Stimulated activated naive CD8-positive, alpha-beta T cell treated with anti-CD3 and anti-CD28 coated beads, Interleukin-15, amount 100 ng/mL, for 72 hours (primary cell): ENCODE measurements around the gene CBFA2T2.
"Not testable (repeated sequence)": the region's sequence is repeated elsewhere in the genome, so short reads cannot be mapped to it uniquely, and the experiment has no call there.

ENCODE experiments used
- ATAC-seq: fragments of 150-1000 bp; cut with Tn5 transposase; 2 replicates; pipeline ENCODE4 v1.10.0; 2021; ENCODE audit warnings: mild to moderate bottlenecking, moderate library complexity
- DNase-seq, 2 donors: peaks; one replicate each; pipeline ENCODE4 v3.0.0; 2021 to 2022
- H3K27ac Mint-ChIP-seq, 2 donors: one replicate each; pipeline ENCODE4 v1.8.0; 2022; ENCODE audit warnings: mild to moderate bottlenecking in 2 of 2, mixed read lengths in 2 of 2, moderate library complexity in 2 of 2
- H3K27me3 Mint-ChIP-seq: one replicate; pipeline ENCODE4 v1.8.0; 2022; ENCODE audit warnings: mixed read lengths
- H3K4me1 Mint-ChIP-seq: one replicate; pipeline ENCODE4 v1.8.0; 2022; ENCODE audit warnings: mild to moderate bottlenecking, mixed read lengths
- H3K4me3 Mint-ChIP-seq, 2 donors: one replicate each; pipeline ENCODE4 v1.8.0; 2022; ENCODE audit warnings: mild to moderate bottlenecking in 2 of 2, mixed read lengths in 2 of 2, moderate library complexity in 1 of 2
- H3K9me3 Mint-ChIP-seq, 2 donors: one replicate each; pipeline ENCODE4 v1.8.0; 2022; ENCODE audit warnings: mixed read lengths in 2 of 2

The CBFA2T2 gene

DNA sequence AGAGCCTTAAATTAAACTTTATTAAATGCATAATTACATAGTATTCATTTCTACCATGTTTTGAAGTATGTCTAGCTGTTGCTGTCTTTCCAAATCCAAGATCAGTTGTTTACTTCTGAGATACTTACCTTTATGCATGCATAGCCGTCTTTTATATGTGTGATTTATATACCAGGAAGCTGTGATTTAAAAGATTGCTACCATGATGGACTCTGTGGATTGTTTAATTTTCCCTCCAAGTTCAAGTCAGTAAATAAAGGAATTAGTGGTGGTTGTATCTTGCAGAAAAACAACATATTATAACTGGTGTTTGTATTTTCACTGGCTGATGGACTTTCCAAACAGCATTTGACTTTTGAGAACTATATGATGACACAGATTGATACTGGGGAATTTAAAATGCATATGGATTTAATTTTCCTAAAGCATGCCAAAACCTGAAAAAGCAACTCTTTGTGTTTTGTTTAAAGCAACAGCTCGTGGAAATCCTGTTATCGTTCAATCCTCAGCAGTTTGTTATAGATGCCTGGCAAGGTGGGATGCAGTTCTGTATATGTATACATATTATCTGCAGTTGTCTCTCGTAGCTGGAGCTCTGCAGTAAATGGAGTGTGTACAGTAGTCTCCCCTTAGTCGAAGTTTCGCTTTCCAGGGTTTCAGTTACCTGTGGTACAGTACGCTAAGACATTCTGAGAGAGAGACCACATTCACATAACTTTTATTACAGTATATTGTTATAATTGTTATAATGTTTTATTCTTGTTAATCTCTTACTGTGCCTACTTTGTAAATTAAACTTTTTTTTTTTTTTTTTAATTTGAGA lies 77.1 kb downstream of the CBFA2T2 start:
- ATAC-seq = no peak
- H3K27ac Mint-ChIP-seq = no peak overlapping the region

DNA sequence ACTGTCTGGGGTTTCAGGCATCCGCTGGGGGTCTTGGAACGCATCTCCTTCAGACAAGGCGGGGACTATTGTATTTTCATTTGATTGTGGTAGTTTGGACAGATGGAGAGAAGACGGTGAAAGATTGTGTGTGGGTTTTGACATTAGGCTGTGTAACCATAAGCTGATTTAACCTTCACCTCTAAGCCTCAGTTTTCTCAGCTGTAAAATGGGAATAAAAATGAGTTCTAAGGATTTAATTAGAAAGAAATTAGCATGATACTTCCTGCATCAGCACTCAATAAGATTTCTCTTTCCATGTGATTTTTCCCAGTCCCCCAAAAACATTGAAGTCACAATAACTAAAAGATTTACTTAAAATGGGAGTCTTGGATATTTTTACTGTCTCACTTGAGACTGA lies 78.1 kb downstream of the CBFA2T2 start:
- Mint-ChIP-seq H3K9me3 (no peaks in the 10 kb centered on the region), H3K27me3 (no peaks in the 10 kb centered on the region), H3K4me1 (peaks cover 35% of the 10 kb centered on the region), H3K27ac (no peak overlapping the region), H3K4me3 (no peak overlapping the region)
- ATAC-seq = no peak
- no peak for DNase-seq

More for the DNA sequence above, 77.1 kb downstream of the CBFA2T2 start:
- Mint-ChIP-seq H3K4me1 (peaks cover 40% of the 10 kb centered on the region), H3K27me3 (no peaks in the 10 kb centered on the region), H3K4me3 (no peak overlapping the region), H3K9me3 (no peaks in the 10 kb centered on the region)
- DNase-seq = no peak

DNA sequence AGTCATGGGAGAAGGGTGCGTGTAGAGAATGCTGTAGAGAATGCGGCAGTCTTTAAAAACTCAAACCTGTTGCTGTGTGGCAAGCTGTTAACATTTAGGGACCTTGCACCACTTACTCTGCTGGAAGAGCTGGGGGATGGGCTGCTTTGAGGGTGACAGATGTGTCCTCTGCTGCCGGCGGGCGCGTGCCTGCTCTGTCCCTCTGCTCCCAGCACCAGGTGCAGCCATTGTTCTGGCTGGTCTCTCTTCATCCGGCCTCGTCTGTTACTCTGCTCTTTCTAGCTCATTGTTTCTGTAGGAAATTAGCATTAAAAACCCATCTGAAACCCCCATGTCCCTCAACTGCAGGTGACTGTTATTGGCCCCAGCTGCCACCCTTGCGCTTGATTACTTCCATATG lies 78.5 kb downstream of the CBFA2T2 start:
- H3K4me3 Mint-ChIP-seq = no peak overlapping the region
- no peak for ATAC-seq
- H3K27me3 Mint-ChIP-seq = no peaks in the 10 kb centered on the region
- H3K9me3 Mint-ChIP-seq = no peaks in the 10 kb centered on the region
- H3K27ac Mint-ChIP-seq = peak overlapping the region in 1 of 2 donors; percentile 75
- DNase-seq = no peak
- peaks cover 35% of the 10 kb centered on the region for H3K4me1 Mint-ChIP-seq

DNA sequence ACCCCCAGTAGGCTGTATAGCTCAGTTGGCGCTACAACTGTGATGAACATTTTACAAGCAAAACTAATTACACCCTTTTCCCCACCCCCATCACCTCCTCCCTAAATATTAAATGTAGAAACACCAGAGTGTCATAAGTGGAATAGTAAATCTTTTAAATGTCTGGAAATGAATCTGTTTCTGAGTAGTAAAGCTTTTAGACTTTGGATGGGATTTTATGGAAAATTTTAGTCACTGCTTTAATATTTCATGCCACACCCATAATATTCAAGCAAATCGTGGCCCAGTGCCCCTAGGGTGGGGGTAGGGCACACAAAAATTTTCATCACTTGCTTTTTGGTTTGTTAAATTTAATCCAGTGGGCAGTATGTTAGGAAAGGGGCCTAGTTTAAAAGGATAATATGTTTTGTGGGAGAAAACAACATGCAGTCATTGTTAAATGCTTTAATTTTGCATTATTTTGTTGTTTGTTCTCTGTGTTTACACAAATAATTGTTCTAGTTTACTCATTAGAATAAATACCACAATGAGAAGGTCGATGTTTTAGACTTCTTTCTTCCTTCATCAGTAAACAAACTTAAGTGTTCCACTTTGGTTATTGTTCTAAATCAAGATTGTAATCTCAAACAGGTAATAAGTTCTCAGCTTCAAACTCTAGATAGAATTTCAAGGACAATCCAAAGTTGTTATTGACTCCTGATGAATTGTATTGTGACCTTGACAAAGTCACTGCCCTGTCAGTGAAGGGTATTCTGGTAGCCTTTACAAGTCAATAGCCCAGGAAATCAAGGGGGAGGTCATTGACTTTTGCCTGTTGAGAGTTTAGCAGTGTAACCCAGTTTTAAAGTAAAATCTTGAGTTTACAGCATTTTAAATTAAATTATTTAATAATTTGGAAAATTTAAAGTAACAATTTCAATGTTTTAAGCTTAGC lies 79.2 kb downstream of the CBFA2T2 start:
- H3K4me1 Mint-ChIP-seq = peaks cover 35% of the 10 kb centered on the region
- ATAC-seq = no peak

DNA sequence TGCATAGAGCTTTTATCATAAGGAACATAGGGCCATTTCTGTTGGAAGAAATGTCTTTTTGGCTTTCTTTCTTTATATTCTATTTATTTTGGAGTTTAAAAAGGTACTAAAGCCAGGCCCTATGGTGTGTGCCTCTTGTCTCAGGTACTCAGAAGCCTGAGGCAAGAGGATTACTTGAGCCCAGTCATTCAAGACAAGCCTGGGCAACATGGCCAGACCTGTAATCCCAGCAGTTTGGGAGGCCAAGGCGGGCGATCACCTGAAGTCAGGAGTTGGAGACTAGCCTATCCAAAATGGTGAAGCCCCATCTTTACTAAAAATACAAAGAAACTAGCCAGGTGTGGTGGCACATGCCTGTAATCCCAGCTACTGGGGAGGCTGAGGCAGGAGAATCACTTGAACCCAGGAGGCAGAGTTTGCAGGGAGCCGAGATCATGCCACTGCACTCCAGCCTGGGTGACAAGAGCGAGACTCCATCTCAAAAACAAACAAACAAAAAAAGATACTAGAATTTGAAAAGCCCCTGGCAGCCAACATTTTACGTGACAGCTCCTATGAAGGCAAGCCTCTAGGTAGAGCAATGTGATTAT lies 80.0 kb downstream of the CBFA2T2 start:
- ATAC-seq (no peak), DNase-seq (no peak)
- Mint-ChIP-seq H3K9me3 (no peaks in the 10 kb centered on the region), H3K27ac (peak overlapping the region in 1 of 2 donors; percentile 82), H3K27me3 (no peaks in the 10 kb centered on the region), H3K4me3 (peak overlapping the region in 1 of 2 donors; percentile 32), H3K4me1 (peaks cover 35% of the 10 kb centered on the region)

More for the DNA sequence above, 79.2 kb downstream of the CBFA2T2 start:
- no peaks in the 10 kb centered on the region for H3K27me3 Mint-ChIP-seq
- no peaks in the 10 kb centered on the region for H3K9me3 Mint-ChIP-seq
- no peak overlapping the region for H3K4me3 Mint-ChIP-seq
- peak overlapping the region in 1 of 2 donors; percentile 77 for H3K27ac Mint-ChIP-seq
- no peak for DNase-seq

DNA sequence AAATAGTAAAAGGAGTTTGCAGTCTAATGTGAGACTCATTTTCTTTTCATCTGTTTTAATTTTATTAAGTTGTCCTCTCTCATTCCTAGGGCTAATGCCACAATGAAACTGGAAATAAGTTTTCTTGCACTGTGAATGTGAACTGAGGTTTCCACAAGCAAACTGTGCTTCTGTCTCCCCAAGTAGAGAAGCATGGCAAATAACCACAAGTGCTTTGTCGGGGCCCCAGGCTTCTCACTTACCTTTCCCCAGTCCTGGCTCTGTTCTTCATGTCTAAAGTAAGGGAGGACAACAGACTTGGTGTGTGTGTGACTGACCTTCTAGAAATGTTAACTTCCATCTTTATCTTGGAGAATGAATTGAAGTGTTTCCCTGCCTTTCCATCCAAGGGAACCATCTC lies 80.8 kb downstream of the CBFA2T2 start:
- DNase-seq (peak in 1 of 2 donors; percentile 4), ATAC-seq (no peak)
- Mint-ChIP-seq H3K27me3 (no peaks in the 10 kb centered on the region), H3K9me3 (no peaks in the 10 kb centered on the region), H3K4me1 (peaks cover 35% of the 10 kb centered on the region), H3K4me3 (peak overlapping the region; percentile 1 to 14), H3K27ac (peak overlapping the region in 1 of 2 donors; percentile 72)

DNA sequence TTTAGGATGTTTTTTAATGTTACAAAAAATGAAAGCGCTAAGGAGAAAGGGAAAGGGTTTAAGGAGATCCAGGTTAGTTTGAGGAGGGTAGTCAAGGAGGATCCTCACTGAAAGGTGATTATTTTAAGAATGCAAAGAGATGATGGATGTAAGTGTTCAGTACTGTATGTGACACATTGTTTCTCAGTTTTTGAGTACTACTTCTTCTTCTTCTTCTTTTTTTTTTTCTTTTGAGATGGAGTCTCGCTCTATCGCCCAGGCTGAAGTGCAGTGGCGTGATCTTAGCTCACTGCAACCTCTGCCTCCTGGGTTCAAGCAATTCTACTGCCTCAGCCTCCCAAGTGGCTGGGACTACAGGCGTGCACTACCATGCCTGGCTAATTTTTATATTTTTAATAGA lies 83.4 kb downstream of the CBFA2T2 start:
- DNase-seq, H3K9me3 Mint-ChIP-seq, ATAC-seq, H3K4me3 Mint-ChIP-seq, H3K27me3 Mint-ChIP-seq: not testable (repeated sequence)
- Mint-ChIP-seq H3K4me1 (peaks cover 35% of the 10 kb centered on the region), H3K27ac (peak overlapping the region in 1 of 2 donors; percentile 34)

DNA sequence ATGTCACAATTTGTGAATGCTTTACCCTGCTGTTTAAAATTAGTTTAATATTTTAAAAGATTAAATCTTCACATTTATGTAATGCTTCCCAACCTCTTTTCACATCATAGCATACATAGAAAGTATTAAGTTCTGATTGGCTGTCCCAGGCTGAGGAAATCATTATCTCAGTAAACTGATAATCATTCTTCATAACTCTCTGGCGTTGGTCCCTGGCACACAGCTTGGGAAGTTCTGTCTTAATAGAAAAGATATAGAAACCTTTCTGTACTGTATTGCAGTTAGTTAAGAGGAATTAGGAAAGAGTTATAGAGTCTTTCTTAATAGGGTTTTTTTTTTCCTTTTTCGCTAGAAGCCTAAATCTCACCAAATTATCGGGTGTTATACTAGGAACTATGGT lies 85.4 kb downstream of the CBFA2T2 start:
- H3K4me1 Mint-ChIP-seq = peaks cover 15% of the 10 kb centered on the region
- no peaks in the 10 kb centered on the region for H3K9me3 Mint-ChIP-seq
- ATAC-seq = no peak
- H3K27me3 Mint-ChIP-seq = no peaks in the 10 kb centered on the region
- no peak overlapping the region for H3K4me3 Mint-ChIP-seq
- H3K27ac Mint-ChIP-seq = no peak overlapping the region
- DNase-seq = no peak

DNA sequence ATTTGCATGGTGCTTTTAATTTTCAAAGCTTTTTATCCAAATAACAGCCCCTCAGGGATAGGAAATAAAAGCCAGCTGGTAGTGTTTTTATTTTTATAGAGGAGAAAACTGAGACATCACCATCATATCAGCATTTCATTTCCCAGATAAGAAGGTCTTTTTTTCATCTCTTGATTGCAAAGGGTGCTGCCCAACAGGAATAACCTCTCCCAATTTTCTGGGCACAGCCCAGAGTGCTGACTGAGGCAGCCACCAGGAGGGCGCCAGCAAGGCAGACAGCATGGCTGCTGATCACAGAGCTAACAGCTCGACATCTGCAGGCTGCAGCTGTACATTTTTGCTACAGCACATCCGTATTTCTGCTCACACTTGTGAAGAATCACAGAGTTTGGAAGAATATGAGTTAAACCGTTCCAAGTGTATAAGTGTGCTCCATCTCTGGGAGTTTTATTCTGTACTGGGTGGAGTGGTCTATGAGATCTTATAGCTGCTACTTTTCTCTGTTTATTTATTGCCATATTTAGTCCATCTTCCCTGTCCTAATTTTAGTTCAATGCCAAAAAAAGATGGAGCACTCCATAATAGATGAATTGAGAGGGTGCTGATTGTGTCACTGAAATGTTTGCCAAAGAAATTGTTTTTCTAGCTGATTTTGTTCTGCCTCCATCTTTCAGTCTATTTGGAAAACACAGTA lies 86.7 kb downstream of the CBFA2T2 start:
- ATAC-seq (no peak), DNase-seq (no peak)
- Mint-ChIP-seq H3K27me3 (no peaks in the 10 kb centered on the region), H3K4me3 (no peak overlapping the region), H3K9me3 (no peaks in the 10 kb centered on the region), H3K4me1 (peaks cover 13% of the 10 kb centered on the region), H3K27ac (no peak overlapping the region)

DNA sequence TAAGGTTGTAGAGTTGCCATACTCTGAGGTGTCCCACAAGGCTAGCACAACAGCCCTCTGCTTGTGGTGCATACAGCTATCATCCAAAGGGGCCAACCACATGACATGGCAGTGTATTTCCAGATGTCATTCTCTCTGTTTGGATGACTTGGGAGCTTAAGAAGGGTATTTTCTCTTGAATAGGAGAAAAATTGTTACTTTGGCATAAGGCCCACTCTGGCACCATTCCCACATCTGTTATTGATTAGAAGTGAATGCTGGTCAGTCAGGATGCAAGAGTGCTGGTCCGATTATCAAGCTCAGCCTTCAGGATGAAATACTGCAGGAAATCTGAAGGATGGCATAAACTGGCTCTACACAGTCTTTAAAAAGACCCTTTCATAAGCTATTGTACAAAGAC lies 88.6 kb downstream of the CBFA2T2 start:
- ATAC-seq = no peak
- Mint-ChIP-seq H3K4me3 (no peak overlapping the region), H3K9me3 (no peaks in the 10 kb centered on the region), H3K27me3 (no peaks in the 10 kb centered on the region), H3K27ac (no peak overlapping the region), H3K4me1 (peaks cover 9% of the 10 kb centered on the region)
- DNase-seq = no peak

DNA sequence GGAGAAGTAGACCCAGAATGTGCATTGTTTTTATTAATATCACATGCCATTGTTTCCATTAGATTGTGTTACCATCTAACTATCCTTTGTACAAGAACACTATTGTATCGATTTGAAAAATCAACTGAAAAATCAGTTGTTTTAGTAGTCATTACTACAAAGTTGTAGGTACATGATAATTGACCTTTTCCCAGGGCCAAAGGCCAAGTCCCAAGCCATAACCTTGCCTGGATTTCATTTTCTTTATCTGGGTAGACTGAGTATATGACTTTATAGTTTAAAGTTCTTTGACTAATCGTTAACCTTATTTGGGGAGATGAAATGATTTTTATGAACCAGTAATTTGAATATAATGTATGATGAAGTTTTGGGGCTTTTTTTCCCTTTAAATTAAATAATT lies 93.2 kb downstream of the CBFA2T2 start:
- Mint-ChIP-seq H3K27ac (no peak overlapping the region), H3K27me3 (no peaks in the 10 kb centered on the region), H3K4me3 (no peak overlapping the region), H3K9me3 (no peaks in the 10 kb centered on the region), H3K4me1 (peaks cover 9% of the 10 kb centered on the region)
- DNase-seq = no peak
- no peak for ATAC-seq

DNA sequence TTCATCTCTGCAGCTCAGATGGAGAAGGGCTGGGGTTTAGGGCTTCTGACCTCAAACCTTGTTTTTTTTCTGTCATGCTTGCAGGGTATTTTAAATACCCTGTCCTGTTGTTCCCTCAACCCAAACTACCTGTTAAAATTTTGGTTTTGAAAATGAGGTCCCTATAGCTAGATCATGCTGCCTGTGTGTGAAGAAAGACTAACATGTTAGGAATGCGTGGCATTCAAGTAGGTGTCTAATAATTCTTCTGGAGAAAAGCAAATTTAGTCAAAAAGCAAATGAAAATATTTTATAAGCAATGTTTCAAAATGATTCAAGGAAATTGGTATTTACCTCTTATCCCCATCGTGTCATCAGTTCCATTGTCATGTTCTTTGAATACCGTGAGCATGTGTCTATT lies 95.1 kb downstream of the CBFA2T2 start:
- ATAC-seq (no peak), DNase-seq (no peak)
- no peaks in the 10 kb centered on the region for H3K27me3 Mint-ChIP-seq
- H3K4me3 Mint-ChIP-seq = no peak overlapping the region
- H3K27ac Mint-ChIP-seq = no peak overlapping the region
- no peaks in the 10 kb centered on the region for H3K9me3 Mint-ChIP-seq
- peaks cover 9% of the 10 kb centered on the region for H3K4me1 Mint-ChIP-seq

DNA sequence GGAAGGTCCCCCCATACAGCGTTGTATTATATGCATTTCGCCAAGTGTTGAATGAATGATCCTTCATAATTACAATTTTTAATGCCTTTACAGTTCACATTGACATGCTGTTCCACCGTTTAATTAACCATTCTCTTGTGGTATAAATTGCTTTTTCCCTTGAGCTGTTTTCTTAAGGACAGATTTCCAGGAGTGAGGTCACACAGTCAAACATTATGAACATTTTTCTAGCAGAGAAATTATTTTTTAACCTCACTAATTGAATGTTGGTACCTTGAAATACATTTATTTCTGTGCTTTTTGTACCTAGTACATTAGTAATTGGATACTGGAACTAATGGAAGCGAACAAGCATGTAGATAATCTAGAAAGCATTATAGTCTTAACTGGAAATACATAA lies 95.5 kb downstream of the CBFA2T2 start:
- peaks cover 9% of the 10 kb centered on the region for H3K4me1 Mint-ChIP-seq
- H3K4me3 Mint-ChIP-seq = no peak overlapping the region
- no peak for ATAC-seq
- DNase-seq = no peak
- no peaks in the 10 kb centered on the region for H3K27me3 Mint-ChIP-seq
- no peak overlapping the region for H3K27ac Mint-ChIP-seq
- H3K9me3 Mint-ChIP-seq = no peaks in the 10 kb centered on the region

DNA sequence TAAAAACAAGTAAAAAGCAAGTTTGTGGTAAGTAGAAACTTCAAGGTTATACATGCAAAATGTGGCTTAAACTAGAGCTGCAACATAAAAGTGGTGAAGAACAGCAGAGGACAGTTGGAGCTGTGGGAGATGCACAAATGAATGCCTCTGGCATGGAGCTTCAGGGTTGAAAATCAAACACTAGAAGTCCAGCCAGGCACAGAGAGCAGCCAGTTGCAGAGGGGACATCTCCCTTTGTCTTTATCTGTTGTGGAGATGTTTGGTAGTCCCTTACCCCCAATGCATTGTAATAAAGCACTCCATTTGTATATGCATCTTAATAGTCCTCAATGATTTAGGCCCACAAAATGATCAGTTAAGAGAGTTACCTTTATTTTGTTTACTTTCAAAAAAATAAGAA lies 99.2 kb downstream of the CBFA2T2 start:
- no peak overlapping the region for H3K4me3 Mint-ChIP-seq
- H3K27me3 Mint-ChIP-seq = no peaks in the 10 kb centered on the region
- no peaks in the 10 kb centered on the region for H3K9me3 Mint-ChIP-seq
- no peak overlapping the region for H3K27ac Mint-ChIP-seq
- ATAC-seq (no peak), DNase-seq (no peak)
- peaks cover 7% of the 10 kb centered on the region for H3K4me1 Mint-ChIP-seq

DNA sequence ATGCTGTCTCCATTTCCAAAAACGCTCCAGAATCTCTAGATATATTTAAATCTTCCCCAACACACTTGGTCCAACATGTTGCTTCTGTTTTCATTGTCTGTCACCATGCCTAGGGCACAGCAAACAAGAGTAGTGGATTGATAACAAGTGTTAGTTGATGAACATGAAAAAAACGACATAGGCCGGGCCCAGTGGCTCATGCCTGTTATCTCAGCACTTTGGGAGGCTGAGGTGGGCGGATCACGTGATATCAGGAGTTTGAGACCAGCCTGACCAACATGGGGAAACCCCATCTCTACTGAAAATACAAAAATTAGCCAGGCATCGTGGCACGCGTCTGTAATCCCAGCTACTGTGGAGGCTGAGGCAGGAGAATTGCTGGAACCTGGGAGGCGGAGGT lies 102.0 kb downstream of the CBFA2T2 start:
- H3K27ac Mint-ChIP-seq = peak overlapping the region; percentile 14 to 80

More for the DNA sequence above, 102.0 kb downstream of the CBFA2T2 start:
- ATAC-seq, H3K27me3 Mint-ChIP-seq, H3K9me3 Mint-ChIP-seq, H3K4me1 Mint-ChIP-seq: not testable (repeated sequence)
- peak overlapping the region; percentile 40 to 56 for H3K4me3 Mint-ChIP-seq
- DNase-seq = peak; percentile 45 to 68
